ENCODE measurements around the gene TNFAIP6. TPM values are rescaled to one million over a fixed set of nuclear protein-coding genes. Genes with fewer than 3 reads are reported as not detected.

The TNFAIP6 gene
- total RNA-seq, 1 experiment from 2014 or later, result 0.11 TPM

DNA sequence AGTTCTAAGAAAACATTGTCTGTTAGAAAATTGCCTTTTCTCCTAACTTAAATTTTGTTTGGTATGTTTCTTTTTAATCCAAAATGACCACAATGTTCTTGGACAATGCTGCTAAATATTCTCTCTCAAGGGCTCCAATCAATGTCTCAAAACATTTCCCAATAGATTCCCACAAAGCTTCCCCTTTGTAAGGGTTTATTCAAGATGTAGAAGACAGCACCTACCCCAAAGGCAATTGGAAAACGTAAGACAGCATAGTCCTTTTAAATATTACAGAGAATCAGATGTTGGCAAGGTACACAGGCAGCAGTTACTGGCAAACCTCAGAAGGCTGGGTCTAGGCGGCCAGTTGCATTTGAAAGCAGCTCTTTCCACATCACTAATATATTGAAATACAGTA is 34.0 kb downstream of the TNFAIP6 start:
- POLR2A ChIA-PET, result no interaction called here
- H3K4me3 Mint-ChIP-seq, result no peak overlapping the region
- TF ChIP-seq, protein P1, sequence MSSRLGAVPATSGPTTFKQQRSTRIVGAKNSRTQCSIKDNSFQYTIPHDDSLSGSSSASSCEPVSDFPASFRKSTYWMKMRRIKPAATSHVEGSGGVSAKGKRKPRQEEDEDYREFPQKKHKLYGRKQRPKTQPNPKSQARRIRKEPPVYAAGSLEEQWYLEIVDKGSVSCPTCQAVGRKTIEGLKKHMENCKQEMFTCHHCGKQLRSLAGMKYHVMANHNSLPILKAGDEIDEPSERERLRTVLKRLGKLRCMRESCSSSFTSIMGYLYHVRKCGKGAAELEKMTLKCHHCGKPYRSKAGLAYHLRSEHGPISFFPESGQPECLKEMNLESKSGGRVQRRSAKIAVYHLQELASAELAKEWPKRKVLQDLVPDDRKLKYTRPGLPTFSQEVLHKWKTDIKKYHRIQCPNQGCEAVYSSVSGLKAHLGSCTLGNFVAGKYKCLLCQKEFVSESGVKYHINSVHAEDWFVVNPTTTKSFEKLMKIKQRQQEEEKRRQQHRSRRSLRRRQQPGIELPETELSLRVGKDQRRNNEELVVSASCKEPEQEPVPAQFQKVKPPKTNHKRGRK (CRISPR knock-in tag; IDR thresholded peaks at IDR 0.05; ENCODE audit: borderline replicate concordance), result no peak
- no peak for TF ChIP-seq ZNF219 (CRISPR knock-in tag; IDR thresholded peaks at IDR 0.05; ENCODE audit: borderline replicate concordance)
- TF ChIP-seq NR3C1 (CRISPR knock-in tag; conservative IDR thresholded peaks at IDR 0.05; ENCODE audit: low read depth), result no peak
- no peak for TF ChIP-seq GTF2I (CRISPR knock-in tag; conservative IDR thresholded peaks at IDR 0.05)
- TF ChIP-seq, protein P2, sequence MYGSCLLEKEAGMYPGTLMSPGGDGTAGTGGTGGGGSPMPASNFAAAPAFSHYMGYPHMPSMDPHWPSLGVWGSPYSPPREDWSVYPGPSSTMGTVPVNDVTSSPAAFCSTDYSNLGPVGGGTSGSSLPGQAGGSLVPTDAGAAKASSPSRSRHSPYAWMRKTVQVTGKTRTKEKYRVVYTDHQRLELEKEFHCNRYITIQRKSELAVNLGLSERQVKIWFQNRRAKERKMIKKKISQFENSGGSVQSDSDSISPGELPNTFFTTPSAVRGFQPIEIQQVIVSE (CRISPR knock-in tag; IDR thresholded peaks at IDR 0.05; ENCODE audit: borderline replicate concordance), result no peak
- no peak for TF ChIP-seq IRF2 (CRISPR knock-in tag; IDR thresholded peaks at IDR 0.05; ENCODE audit: borderline replicate concordance, low read depth)
- TF ChIP-seq ZNF317 (CRISPR knock-in tag; IDR thresholded peaks at IDR 0.05; ENCODE audit: borderline replicate concordance, low read depth), result no peak
- no peak for DNase-seq (ENCODE audit: low spot score)
- no peaks in the 10 kb centered on the region for H3K27me3 Mint-ChIP-seq (ENCODE audit: low read depth)
- no peaks in the 10 kb centered on the region for H3K4me1 Mint-ChIP-seq
- CTCF ChIA-PET, result no interaction called here
- H3K36me3 Mint-ChIP-seq, result peaks cover 4% of the 10 kb centered on the region; the same call in 1 of the 2 replicates
- peaks cover 22% of the 10 kb centered on the region for H3K9me3 Mint-ChIP-seq
- no peak overlapping the region for H3K27ac Mint-ChIP-seq
- no peak for ATAC-seq

DNA sequence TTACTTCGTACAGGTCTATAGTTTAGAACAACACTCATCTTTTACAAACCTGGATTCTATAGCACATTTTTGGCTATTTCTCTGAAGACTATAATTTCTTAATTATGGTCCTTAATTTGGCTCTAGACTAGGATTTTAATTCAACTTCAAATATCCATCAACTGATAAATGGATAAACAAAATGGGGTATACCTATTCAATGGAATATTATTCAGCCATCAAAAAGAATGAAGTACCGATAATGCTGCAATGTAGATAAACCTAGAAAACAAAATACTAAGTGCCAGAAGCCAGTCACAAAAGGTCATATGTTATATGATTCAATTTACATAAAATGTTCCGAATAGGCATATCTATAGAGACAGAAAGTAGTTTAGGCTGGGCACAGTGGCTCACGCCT is 37.1 kb downstream of the TNFAIP6 start:
- ChIA-PET POLR2A (no interaction called here), CTCF (no interaction called here)
- H3K4me1 Mint-ChIP-seq, result no peaks in the 10 kb centered on the region
- H3K27me3 Mint-ChIP-seq (ENCODE audit: low read depth), result no peaks in the 10 kb centered on the region
- H3K9me3 Mint-ChIP-seq, result peaks cover 22% of the 10 kb centered on the region
- H3K27ac Mint-ChIP-seq, result no peak overlapping the region
- ATAC-seq, result no peak
- H3K4me3 Mint-ChIP-seq, result no peak overlapping the region
- H3K36me3 Mint-ChIP-seq, result peaks cover 4% of the 10 kb centered on the region; the same call in 1 of the 2 replicates
- TF ChIP-seq, protein P3, sequence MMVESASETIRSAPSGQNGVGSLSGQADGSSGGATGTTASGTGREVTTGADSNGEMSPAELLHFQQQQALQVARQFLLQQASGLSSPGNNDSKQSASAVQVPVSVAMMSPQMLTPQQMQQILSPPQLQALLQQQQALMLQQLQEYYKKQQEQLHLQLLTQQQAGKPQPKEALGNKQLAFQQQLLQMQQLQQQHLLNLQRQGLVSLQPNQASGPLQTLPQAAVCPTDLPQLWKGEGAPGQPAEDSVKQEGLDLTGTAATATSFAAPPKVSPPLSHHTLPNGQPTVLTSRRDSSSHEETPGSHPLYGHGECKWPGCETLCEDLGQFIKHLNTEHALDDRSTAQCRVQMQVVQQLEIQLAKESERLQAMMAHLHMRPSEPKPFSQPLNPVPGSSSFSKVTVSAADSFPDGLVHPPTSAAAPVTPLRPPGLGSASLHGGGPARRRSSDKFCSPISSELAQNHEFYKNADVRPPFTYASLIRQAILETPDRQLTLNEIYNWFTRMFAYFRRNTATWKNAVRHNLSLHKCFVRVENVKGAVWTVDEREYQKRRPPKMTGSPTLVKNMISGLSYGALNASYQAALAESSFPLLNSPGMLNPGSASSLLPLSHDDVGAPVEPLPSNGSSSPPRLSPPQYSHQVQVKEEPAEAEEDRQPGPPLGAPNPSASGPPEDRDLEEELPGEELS (CRISPR knock-in tag; IDR thresholded peaks at IDR 0.05), result no peak
- TF ChIP-seq, protein P4, sequence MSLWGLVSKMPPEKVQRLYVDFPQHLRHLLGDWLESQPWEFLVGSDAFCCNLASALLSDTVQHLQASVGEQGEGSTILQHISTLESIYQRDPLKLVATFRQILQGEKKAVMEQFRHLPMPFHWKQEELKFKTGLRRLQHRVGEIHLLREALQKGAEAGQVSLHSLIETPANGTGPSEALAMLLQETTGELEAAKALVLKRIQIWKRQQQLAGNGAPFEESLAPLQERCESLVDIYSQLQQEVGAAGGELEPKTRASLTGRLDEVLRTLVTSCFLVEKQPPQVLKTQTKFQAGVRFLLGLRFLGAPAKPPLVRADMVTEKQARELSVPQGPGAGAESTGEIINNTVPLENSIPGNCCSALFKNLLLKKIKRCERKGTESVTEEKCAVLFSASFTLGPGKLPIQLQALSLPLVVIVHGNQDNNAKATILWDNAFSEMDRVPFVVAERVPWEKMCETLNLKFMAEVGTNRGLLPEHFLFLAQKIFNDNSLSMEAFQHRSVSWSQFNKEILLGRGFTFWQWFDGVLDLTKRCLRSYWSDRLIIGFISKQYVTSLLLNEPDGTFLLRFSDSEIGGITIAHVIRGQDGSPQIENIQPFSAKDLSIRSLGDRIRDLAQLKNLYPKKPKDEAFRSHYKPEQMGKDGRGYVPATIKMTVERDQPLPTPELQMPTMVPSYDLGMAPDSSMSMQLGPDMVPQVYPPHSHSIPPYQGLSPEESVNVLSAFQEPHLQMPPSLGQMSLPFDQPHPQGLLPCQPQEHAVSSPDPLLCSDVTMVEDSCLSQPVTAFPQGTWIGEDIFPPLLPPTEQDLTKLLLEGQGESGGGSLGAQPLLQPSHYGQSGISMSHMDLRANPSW (CRISPR knock-in tag; conservative IDR thresholded peaks at IDR 0.05; ENCODE audit: low read depth), result no peak
- TF ChIP-seq, protein P5, sequence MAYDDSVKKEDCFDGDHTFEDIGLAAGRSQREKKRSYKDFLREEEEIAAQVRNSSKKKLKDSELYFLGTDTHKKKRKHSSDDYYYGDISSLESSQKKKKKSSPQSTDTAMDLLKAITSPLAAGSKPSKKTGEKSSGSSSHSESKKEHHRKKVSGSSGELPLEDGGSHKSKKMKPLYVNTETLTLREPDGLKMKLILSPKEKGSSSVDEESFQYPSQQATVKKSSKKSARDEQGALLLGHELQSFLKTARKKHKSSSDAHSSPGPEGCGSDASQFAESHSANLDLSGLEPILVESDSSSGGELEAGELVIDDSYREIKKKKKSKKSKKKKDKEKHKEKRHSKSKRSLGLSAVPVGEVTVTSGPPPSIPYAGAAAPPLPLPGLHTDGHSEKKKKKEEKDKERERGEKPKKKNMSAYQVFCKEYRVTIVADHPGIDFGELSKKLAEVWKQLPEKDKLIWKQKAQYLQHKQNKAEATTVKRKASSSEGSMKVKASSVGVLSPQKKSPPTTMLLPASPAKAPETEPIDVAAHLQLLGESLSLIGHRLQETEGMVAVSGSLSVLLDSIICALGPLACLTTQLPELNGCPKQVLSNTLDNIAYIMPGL (CRISPR knock-in tag; IDR thresholded peaks at IDR 0.05), result no peak
- TF ChIP-seq CREB1 (CRISPR knock-in tag; IDR thresholded peaks at IDR 0.05) (no peak), NR1H2 (CRISPR knock-in tag; IDR thresholded peaks at IDR 0.05) (no peak), GRHL2 (CRISPR knock-in tag; IDR thresholded peaks at IDR 0.05; ENCODE audit: insufficient replicate concordance, severe bottlenecking) (no peak), NFYB (CRISPR knock-in tag; conservative IDR thresholded peaks at IDR 0.05; ENCODE audit: low read depth) (no peak), NFATC4 (CRISPR knock-in tag; IDR thresholded peaks at IDR 0.05) (no peak)
- TF ChIP-seq, protein P6, sequence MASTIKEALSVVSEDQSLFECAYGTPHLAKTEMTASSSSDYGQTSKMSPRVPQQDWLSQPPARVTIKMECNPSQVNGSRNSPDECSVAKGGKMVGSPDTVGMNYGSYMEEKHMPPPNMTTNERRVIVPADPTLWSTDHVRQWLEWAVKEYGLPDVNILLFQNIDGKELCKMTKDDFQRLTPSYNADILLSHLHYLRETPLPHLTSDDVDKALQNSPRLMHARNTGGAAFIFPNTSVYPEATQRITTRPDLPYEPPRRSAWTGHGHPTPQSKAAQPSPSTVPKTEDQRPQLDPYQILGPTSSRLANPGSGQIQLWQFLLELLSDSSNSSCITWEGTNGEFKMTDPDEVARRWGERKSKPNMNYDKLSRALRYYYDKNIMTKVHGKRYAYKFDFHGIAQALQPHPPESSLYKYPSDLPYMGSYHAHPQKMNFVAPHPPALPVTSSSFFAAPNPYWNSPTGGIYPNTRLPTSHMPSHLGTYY (CRISPR knock-in tag; IDR thresholded peaks at IDR 0.05), result no peak
- TF ChIP-seq, protein P7, sequence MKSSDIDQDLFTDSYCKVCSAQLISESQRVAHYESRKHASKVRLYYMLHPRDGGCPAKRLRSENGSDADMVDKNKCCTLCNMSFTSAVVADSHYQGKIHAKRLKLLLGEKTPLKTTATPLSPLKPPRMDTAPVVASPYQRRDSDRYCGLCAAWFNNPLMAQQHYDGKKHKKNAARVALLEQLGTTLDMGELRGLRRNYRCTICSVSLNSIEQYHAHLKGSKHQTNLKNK (CRISPR knock-in tag; IDR thresholded peaks at IDR 0.05), result no peak
- TF ChIP-seq, protein P8, sequence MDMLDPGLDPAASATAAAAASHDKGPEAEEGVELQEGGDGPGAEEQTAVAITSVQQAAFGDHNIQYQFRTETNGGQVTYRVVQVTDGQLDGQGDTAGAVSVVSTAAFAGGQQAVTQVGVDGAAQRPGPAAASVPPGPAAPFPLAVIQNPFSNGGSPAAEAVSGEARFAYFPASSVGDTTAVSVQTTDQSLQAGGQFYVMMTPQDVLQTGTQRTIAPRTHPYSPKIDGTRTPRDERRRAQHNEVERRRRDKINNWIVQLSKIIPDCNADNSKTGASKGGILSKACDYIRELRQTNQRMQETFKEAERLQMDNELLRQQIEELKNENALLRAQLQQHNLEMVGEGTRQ (CRISPR knock-in tag; IDR thresholded peaks at IDR 0.05), result no peak
- TF ChIP-seq, protein P9, sequence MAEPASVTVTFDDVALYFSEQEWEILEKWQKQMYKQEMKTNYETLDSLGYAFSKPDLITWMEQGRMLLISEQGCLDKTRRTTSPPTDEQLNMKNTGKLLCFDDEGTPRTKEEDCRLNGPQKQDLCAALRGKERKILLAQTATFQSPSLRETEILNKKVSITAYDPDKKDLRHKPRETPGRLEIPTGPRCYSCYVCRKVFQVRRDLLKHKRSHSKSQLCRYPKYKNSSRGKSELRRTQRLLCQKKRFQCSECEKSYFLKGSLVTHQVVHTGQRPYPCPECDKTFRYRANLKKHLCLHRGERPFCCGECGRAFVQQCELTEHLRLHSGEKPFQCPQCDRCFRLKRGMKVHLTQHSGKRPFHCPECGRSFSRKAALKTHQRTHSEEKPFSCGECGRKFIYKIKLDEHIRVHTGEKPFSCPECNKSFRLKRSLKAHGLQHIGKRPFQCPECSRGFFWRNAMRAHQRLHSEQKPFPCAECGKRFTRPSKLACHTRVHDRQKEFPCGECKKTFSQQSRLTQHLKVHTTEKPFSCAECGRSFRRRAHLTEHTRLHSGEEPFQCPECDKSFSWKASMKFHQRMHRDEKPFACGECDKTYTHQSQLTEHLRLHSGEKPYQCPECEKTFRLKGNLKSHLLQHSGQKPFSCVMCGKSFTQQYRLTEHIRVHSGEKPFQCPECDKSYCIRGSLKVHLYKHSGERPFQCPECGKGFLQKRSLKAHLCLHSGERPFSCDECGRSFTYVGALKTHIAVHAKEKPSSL (CRISPR knock-in tag; conservative IDR thresholded peaks at IDR 0.05), result no peak
- DNase-seq (ENCODE audit: low spot score), result no peak

Data from WTC11 (cell line).